ENCODE data around the gene IRF2. TPM values are rescaled to one million over a fixed set of nuclear protein-coding genes. Genes with fewer than 3 reads are reported as not detected.

The IRF2 gene
- total RNA-seq, 1 donor from 2014 or later: 12.6 TPM

DNA sequence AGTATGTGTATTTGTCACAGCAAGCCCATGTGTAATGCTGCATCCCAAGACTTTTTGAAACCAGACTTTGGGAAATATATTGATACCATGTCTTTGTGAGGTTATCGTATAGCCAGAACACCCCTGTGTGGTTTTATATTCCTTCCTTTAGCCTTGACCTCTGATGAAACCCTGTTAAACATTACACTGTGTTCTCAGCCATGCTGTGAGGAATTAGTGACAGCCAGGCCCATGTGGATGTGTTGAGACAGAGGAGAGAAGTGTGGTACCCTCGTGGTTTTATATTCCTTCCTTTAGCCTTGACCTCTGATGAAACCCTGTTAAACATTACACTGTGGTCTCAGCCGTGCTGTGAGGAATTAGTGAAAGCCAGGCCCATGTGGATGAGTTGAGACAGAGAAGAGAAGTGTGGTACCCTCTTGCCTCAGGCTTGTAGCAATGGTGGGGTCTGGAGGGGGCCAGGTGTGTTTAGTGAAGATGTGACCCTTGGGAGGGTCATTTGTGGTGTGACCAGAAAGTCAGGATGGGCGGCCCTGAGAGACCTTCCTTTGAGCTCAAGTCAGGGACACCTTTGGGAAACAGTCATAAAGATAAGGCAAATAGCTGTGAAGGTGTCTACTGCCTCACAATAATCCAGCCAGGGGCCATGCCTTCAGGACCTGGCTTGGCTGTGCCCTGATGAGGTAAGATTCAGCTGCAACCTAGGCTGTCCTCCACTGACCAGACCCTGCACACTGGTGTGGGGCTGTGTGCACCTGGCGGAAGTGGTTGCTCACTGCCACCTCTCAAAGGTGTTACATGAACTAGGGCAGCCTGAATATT lies 110.0 kb downstream of the IRF2 start:
- Mint-ChIP-seq H3K36me3 (ENCODE audit: low read depth) (no peaks in the 10 kb centered on the region), H3K4me1 (no peaks in the 10 kb centered on the region), H3K27ac (ENCODE audit: unreplicated experiment) (no peak overlapping the region), H3K4me3 (no peak overlapping the region), H3K27me3 (ENCODE audit: low read depth) (no peaks in the 10 kb centered on the region), H3K9me3 (peaks cover 3% of the 10 kb centered on the region)
- DNase-seq (ENCODE audit: low read depth, low spot score): no peak
- TF ChIP-seq, protein P1, sequence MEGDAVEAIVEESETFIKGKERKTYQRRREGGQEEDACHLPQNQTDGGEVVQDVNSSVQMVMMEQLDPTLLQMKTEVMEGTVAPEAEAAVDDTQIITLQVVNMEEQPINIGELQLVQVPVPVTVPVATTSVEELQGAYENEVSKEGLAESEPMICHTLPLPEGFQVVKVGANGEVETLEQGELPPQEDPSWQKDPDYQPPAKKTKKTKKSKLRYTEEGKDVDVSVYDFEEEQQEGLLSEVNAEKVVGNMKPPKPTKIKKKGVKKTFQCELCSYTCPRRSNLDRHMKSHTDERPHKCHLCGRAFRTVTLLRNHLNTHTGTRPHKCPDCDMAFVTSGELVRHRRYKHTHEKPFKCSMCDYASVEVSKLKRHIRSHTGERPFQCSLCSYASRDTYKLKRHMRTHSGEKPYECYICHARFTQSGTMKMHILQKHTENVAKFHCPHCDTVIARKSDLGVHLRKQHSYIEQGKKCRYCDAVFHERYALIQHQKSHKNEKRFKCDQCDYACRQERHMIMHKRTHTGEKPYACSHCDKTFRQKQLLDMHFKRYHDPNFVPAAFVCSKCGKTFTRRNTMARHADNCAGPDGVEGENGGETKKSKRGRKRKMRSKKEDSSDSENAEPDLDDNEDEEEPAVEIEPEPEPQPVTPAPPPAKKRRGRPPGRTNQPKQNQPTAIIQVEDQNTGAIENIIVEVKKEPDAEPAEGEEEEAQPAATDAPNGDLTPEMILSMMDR (conservative IDR thresholded peaks at IDR 0.05): no peak

DNA sequence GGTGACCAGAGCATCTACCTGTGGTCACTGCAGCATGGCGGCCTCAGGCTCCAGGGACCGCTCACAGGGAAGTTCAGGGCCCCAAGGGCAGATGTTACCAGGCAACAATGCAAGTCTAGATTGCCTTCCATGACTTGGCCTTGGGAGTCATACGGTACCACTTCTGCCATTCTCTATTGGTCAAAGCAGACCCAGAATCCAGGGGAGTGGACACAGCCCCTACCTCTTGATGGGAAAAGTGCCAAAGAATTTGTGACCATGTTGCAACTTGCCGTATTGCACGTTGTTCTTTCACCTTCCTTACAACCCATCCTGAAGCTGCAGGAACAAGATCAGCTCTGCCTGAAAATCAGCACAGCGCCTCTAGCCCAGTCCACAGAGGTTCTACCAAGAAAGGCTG lies 111.1 kb downstream of the IRF2 start:
- Mint-ChIP-seq H3K4me1 (no peaks in the 10 kb centered on the region), H3K36me3 (ENCODE audit: low read depth) (no peaks in the 10 kb centered on the region), H3K27ac (ENCODE audit: unreplicated experiment) (no peak overlapping the region), H3K9me3 (peaks cover 3% of the 10 kb centered on the region), H3K27me3 (ENCODE audit: low read depth) (no peaks in the 10 kb centered on the region), H3K4me3 (no peak overlapping the region)
- TF ChIP-seq, protein P1 (conservative IDR thresholded peaks at IDR 0.05): no peak
- no peak for DNase-seq (ENCODE audit: low read depth, low spot score)

DNA sequence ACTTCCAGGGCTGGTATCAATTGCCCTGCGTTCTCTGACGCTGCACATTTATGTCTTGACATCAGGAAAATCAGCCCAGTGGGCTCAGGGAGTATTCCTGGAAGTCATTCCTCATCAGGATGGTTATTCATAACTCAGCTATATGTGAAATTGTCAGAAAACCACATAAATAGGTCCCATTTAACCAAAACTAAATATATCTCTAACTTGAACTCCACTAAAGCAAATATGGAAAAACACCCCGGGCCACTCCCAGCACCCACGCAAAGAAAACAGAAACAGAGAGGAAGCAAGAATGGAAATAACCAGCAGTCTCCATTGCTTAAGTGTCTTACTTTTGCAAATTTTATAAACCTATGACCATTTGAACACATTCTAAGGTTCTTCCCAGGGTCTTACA lies 112.0 kb downstream of the IRF2 start:
- no peaks in the 10 kb centered on the region for H3K27me3 Mint-ChIP-seq (ENCODE audit: low read depth)
- H3K4me1 Mint-ChIP-seq: no peaks in the 10 kb centered on the region
- DNase-seq (ENCODE audit: low read depth, low spot score): no peak
- H3K9me3 Mint-ChIP-seq: peaks cover 3% of the 10 kb centered on the region
- H3K4me3 Mint-ChIP-seq: no peak overlapping the region
- H3K27ac Mint-ChIP-seq (ENCODE audit: unreplicated experiment): no peak overlapping the region
- TF ChIP-seq, protein P1 (conservative IDR thresholded peaks at IDR 0.05): no peak
- no peaks in the 10 kb centered on the region for H3K36me3 Mint-ChIP-seq (ENCODE audit: low read depth)

DNA sequence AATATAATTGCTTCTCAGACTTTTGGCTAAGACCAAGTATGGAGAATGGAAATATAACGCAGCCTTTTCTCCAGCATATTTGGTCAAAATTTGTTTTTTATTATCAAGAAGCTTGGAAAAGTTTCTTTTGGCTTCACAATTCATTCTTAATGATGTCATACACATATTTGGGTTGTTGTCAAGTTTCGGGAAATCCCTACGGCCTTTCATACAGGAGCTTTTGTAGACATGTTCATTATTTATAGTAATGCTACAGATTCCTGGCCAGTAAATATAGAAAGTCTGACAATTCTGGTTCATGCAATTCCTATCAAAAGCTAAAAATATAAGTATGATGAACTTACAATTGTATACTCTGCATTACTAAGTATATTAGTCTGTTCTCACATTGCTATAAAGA lies 112.9 kb downstream of the IRF2 start:
- Mint-ChIP-seq H3K4me3 (no peak overlapping the region), H3K4me1 (no peaks in the 10 kb centered on the region), H3K36me3 (ENCODE audit: low read depth) (no peaks in the 10 kb centered on the region), H3K27me3 (ENCODE audit: low read depth) (no peaks in the 10 kb centered on the region), H3K27ac (ENCODE audit: unreplicated experiment) (no peak overlapping the region), H3K9me3 (peaks cover 3% of the 10 kb centered on the region)
- no peak for DNase-seq (ENCODE audit: low read depth, low spot score)
- TF ChIP-seq, protein P1 (conservative IDR thresholded peaks at IDR 0.05): no peak

DNA sequence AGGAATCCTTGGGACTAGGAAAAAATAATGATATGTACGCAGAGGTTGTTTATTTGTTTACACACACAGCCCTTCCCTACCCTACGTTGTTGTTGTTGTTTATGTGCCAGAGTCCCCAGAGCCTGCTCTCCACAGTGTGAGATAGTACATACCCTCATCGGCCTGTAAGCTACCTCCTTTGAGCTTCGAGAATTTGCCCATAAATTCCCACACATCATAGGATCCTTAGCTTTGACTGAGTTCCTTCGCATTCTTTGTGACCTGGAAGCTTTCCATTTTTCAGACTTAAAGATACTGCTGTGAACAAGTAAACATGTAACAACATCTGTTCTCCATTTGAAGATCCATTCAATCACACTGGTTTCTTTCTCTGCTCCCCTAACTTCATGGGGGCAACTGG lies 114.5 kb downstream of the IRF2 start:
- no peak for DNase-seq (ENCODE audit: low read depth, low spot score)
- TF ChIP-seq, protein P1 (conservative IDR thresholded peaks at IDR 0.05): no peak
- Mint-ChIP-seq H3K27ac (ENCODE audit: unreplicated experiment) (no peak overlapping the region), H3K4me3 (no peak overlapping the region), H3K27me3 (ENCODE audit: low read depth) (no peaks in the 10 kb centered on the region), H3K9me3 (peaks cover 3% of the 10 kb centered on the region), H3K4me1 (peaks cover 4% of the 10 kb centered on the region), H3K36me3 (ENCODE audit: low read depth) (no peaks in the 10 kb centered on the region)

All from neural crest cell (in vitro differentiated cells).